Fibroblast of pulmonary artery (primary cell): ENCODE measurements around the gene COL18A1.
A peak's percentile ranks its signal among the peaks of the same experiment; 100 is the strongest.

Experiments used
- DNase-seq: peaks from one replicate; pipeline ENCODE4 v3.0.0-alpha.2; 2010; ENCODE audit warnings: low read depth
- H3K4me3 ChIP-seq: replicated peaks from 2 replicates; pipeline ENCODE4 v1.5.1; 2011; ENCODE audit warnings: low read depth, mild to moderate bottlenecking, control low read depth, low read length, moderate library complexity
- TF ChIP-seq, protein P1 (sequence below): IDR thresholded peaks from 2 replicates; pipeline ENCODE4 v1.5.1; 2011; ENCODE audit warnings: mild to moderate bottlenecking, control low read depth, low read length, inconsistent platforms; ENCODE audit errors: missing control alignments

Gene COL18A1

DNA sequence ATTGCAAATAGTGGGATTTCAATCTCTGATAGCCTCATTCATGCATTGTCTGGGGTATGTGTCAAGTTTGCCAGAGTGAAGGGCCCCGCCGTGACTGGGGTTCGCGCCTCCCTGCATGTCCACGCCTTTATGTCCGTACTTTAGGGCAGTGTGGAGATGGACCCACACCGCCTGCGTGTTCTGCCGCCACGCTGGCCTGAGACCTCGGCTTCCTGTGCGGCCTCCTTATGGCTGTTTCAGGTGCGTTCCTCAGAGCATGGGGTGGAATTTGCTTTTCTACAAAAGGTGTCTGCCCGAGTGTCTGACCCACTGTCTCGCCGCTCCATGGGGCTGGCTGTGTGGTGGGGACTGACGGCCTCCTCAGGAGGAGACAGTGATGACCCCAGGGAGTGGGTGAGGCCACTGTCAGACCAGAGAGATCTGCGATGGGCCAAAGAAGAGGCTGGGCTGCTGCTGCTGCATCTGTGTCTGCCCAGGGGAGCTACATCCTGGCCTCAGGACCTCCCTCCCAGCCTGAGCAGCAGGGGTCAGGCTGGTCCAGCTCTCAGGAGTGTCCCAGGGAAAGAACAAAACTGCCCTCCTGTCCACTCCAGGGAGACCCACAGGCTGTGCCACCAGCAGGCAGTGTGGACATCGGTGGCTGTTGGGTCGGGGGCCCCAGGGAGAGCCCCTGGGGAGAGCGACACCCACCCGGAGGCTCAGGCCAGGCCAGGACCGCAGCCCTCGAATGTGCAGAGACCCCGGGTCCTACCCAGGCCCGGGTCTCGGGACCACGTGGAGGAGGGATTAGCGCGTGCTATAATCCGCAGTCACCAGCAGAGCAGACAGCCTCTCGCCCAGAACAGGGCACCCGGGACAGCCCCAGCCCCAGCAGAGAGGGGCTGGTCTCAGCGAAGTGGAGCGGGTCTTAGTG is 147.1 kb downstream of the COL18A1 start:
- H3K4me3 ChIP-seq, result no peak overlapping the region
- TF ChIP-seq, protein P1, sequence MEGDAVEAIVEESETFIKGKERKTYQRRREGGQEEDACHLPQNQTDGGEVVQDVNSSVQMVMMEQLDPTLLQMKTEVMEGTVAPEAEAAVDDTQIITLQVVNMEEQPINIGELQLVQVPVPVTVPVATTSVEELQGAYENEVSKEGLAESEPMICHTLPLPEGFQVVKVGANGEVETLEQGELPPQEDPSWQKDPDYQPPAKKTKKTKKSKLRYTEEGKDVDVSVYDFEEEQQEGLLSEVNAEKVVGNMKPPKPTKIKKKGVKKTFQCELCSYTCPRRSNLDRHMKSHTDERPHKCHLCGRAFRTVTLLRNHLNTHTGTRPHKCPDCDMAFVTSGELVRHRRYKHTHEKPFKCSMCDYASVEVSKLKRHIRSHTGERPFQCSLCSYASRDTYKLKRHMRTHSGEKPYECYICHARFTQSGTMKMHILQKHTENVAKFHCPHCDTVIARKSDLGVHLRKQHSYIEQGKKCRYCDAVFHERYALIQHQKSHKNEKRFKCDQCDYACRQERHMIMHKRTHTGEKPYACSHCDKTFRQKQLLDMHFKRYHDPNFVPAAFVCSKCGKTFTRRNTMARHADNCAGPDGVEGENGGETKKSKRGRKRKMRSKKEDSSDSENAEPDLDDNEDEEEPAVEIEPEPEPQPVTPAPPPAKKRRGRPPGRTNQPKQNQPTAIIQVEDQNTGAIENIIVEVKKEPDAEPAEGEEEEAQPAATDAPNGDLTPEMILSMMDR, result no peak
- no peak for DNase-seq

DNA sequence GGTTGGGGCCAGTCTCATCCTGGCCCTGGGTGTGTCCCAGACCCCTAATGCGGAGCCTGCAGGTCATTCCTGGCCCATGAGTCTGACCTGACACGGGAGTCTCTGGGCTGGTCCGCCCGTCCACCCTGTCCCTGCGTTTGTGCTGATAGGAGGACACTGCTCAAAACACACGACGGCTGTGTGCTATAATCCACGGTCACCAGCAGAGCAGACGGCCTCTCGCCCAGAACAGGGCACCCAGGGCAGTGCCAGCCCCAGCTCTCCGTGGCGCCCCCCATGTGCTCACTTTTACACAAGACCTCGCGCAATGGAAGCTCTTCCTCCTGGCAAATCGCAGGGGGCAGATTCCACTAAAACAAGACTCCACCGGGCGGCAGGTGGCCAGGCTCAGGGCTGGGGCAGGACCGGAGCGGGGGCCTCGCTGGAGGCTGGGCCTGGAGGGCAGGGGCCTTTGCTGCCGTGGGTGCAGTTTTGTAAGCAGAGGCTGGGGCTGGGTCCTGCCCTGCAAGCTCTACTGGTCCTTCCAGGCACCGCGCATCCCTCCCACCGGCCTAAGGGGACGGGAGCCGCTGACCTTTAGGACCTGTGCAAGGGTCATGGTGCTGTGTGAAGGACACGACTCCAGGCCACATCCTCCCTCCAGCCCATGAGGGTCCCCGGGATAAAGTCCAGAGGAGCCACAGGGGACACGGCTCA is 147.9 kb downstream of the COL18A1 start:
- TF ChIP-seq, protein P1, result no peak

DNA sequence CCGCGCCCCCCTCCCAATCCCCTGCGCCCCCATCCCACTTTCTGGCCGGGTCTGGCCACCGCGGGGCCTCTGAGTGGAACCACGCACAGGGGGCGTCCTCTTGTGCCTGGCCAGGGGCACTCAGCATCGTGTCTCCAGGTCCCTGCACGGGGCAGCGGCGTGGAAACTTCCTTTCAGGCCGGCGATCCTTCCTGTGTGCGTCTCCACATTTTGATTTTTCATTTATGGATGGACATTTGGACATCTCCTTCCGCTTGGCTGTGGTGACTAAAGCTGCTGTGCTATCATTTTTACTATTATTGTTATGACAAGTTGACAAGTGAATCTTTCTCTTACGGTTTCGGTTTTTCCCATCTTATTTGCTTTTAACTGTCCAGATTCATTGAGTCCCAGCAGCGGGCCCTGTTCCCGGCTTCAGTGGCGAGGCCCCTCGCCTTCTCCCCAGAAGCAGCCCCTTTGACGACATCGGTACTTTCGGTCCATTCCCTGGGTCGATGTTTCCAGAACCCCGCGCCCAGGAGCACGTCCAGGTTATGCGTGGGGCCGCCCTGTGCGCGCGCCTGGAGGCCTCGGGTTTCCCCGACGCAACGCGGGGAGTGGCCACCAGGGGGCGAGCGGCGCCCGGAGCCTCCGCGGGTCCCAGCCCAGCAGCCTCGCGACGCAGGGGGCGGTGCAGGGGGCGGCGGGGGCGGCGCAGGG is 149.7 kb downstream of the COL18A1 start:
- DNase-seq, result peak; percentile 73
- peak overlapping the region; percentile 69 for H3K4me3 ChIP-seq
- TF ChIP-seq, protein P1, result peak; percentile 39

More for the DNA sequence above, 147.9 kb downstream of the COL18A1 start:
- no peak overlapping the region for H3K4me3 ChIP-seq
- no peak for DNase-seq

DNA sequence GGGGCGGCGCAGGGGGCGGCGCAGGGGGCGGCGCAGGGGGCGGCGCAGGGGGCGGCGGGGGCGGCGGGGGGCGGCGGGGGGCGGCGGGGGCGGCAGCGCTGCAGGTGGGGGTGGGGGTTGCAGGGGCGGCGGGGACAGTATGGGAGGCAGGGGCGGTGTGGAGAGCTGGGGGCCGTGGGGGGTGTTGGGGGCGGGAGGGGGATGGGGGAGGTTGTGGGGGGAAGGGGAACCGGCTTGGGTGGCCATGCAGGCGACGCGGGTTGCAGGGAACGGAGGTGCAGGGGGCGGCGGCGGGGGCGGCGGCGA is 150.2 kb downstream of the COL18A1 start:
- TF ChIP-seq, protein P1, result no peak
- no peak for DNase-seq
- H3K4me3 ChIP-seq, result peak overlapping the region; percentile 53

DNA sequence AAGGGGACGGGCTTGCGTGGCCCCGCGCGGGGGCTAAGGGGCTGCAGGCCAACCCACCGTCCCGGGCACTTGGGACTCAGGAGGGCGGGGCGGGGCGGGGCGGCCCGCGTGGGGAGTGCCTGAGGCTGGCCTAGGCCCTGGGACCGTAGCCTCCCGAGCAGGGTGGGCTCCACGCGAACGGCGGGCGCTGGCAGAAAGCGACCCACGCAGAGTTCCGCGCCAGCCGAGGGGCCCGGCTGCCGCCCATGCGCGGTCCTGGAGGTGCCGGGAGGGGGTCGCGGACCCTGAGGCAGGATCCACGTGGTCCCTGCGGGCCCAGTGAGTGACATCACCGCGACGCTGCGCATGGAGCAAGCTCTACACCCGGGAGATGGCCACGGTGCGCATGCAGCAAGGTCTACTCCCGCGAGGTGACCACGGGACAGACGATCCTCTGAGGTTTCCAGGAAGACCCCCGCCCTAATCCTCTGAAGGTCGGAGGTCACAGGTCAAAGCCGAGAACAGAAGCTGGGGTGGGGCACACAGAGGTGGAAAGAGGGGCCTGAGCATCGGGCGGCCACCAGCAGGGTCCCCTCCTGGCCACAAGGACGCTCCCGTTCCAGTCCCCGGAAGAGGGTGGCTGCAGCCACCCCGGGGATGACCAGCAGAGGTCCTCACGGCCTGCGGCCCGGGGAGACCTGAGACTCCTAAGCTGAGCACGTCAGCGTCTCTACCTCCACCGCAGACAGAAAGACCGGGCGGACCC is 150.8 kb downstream of the COL18A1 start:
- H3K4me3 ChIP-seq, result peak overlapping the region; percentile 53
- TF ChIP-seq, protein P1, result peak; percentile 93
- DNase-seq, result peak; percentile 90

DNA sequence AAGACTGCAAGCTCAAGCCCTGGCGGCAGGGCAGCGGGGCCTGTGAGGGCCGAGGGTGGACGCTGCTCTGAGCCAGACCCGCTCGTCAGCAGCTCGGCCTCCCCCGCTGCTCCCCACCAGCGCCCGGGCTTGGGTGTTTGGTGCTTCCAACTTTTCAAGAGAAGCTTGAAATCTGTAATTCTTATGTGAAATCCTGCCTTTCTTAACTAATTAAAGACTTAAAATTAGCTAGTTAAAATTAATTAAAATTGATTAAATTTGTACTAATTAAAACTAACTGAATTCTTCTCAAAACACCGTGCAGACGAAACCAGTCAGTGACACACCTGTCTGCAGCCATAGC is 151.3 kb downstream of the COL18A1 start:
- TF ChIP-seq, protein P1, result no peak
- DNase-seq, result no peak
- peak overlapping the region; percentile 53 for H3K4me3 ChIP-seq
